GM23338 (cell line): Measurements from ENCODE around the gene TSR3.

Source experiments
- CREB1 ChIP-seq: fragments of 250-450 bp; sonication (Bioruptor Pico); IDR thresholded peaks from 2 replicates; pipeline ENCODE4 v1.5.0; 2020; ENCODE audit warnings: low read depth, mild to moderate bottlenecking, moderate library complexity
- CTCF ChIP-seq, 2 experiments: fragments of 200-600 bp in 1 of 2; sonication (generic) in 1 of 2; conservative IDR thresholded peaks; 2 replicates each; pipeline versions ENCODE4 v1.5.1 to v1.6.1; 2016 to 2017; ENCODE audit warnings: antibody characterized with exemption in 2 of 2, low read depth in 2 of 2, mild to moderate bottlenecking in 2 of 2, moderate library complexity in 1 of 2
- ETS1 ChIP-seq: IDR thresholded peaks from 2 replicates; pipeline ENCODE4 v1.6.1; 2016; ENCODE audit warnings: antibody characterized with exemption
- EZH2 ChIP-seq: fragments of 200-600 bp; sonication (generic); IDR thresholded peaks from one replicate; pipeline ENCODE4 v1.8.0; 2017; ENCODE audit warnings: antibody characterized with exemption, mild to moderate bottlenecking, low read depth; ENCODE audit not compliant: unreplicated experiment
- EZH2phosphoT487 ChIP-seq: fragments of 200-600 bp; sonication (generic); IDR thresholded peaks from one replicate; pipeline ENCODE4 v1.8.1; 2018; ENCODE audit warnings: antibody characterized with exemption; ENCODE audit not compliant: unreplicated experiment
- POLR2AphosphoS5 ChIP-seq: IDR thresholded peaks from 2 replicates; pipeline ENCODE4 v1.6.1; 2016; ENCODE audit warnings: antibody characterized with exemption, low read depth
- REST ChIP-seq: IDR thresholded peaks from one replicate; pipeline ENCODE4 v1.6.1; 2018; ENCODE audit warnings: antibody characterized with exemption; ENCODE audit not compliant: unreplicated experiment
- ZNF331 ChIP-seq: fragments of 250-450 bp; sonication (Bioruptor Pico); IDR thresholded peaks from 2 replicates; pipeline ENCODE4 v1.5.0; 2020; ENCODE audit warnings: low read depth, mild to moderate bottlenecking, moderate library complexity

GRCh38 chr16:1342526-1343427, 8.9 kb downstream of the TSR3 start:
- no peak for TF ChIP-seq CTCF (conservative IDR thresholded peaks at IDR 0.05; ENCODE audit: low read depth in 2 of 2)
- no peak for TF ChIP-seq EZH2phosphoT487
- no peak for TF ChIP-seq REST
- peak; percentile 52; the same call in 1 of the 2 replicates for TF ChIP-seq CREB1
- no peak for TF ChIP-seq POLR2AphosphoS5
- no peak for TF ChIP-seq EZH2
- TF ChIP-seq ETS1: no peak
- TF ChIP-seq ZNF331 (CRISPR knock-in tag): no peak
